WTC11 (cell line): ENCODE data around the gene ZCCHC2. TPM values are rescaled to one million over a fixed set of nuclear protein-coding genes. Genes with fewer than 3 reads are reported as not detected.

Source experiments
- ATAC-seq: fragments of 200-7000 bp; cut with Tn5 transposase; 2 replicates; pipeline ENCODE4 v1.10.0; 2021; ENCODE audit warnings: mild to moderate bottlenecking, moderate library complexity
- CTCF ChIA-PET: fragments of 300-600 bp; sonication (Branson Sonifier 250); formaldehyde crosslinking; loops from one replicate; lab custom pipeline; 2021; ENCODE audit warnings: antibody characterized with exemption; lab: Charles Lee
- POLR2A ChIA-PET: fragments of 350-600 bp; sonication (Branson Sonifier 250); formaldehyde crosslinking; loops from one replicate; lab custom pipeline; 2021; ENCODE audit warnings: antibody characterized with exemption; lab: Charles Lee
- DNase-seq: peaks from one replicate; pipeline ENCODE4 v3.0.0; 2021; ENCODE audit warnings: low spot score
- H3K27ac Mint-ChIP-seq: 2 replicates; pipeline ENCODE4 v1.8.0; 2021; ENCODE audit warnings: mixed read lengths
- H3K27me3 Mint-ChIP-seq: 2 replicates; pipeline ENCODE4 v1.8.0; 2021; ENCODE audit warnings: low read depth, mild to moderate bottlenecking, moderate library complexity, mixed read lengths
- H3K36me3 Mint-ChIP-seq: 2 replicates; pipeline ENCODE4 v1.8.0; 2021; ENCODE audit warnings: mixed read lengths
- H3K4me1 Mint-ChIP-seq: 2 replicates; pipeline ENCODE4 v1.8.0; 2022; ENCODE audit warnings: mixed read lengths
- H3K4me3 Mint-ChIP-seq: 2 replicates; pipeline ENCODE4 v1.8.0; 2021; ENCODE audit warnings: mild to moderate bottlenecking, moderate library complexity, mixed read lengths
- H3K9me3 Mint-ChIP-seq: 2 replicates; pipeline ENCODE4 v1.8.0; 2021; ENCODE audit warnings: mixed read lengths
- AR ChIP-seq: fragments of 250-450 bp; sonication (Bioruptor Pico); IDR thresholded peaks from 2 replicates; pipeline ENCODE4 v1.9.0; 2021; ENCODE audit warnings: mild to moderate bottlenecking
- ATF1 ChIP-seq: sonication (generic); formaldehyde crosslinking; IDR thresholded peaks from 2 replicates; pipeline ENCODE4 v1.8.1; 2023; ENCODE audit warnings: mild to moderate bottlenecking, moderate library complexity, missing genetic modification reagents
- ATF3 ChIP-seq: sonication (generic); formaldehyde crosslinking; conservative IDR thresholded peaks from 2 replicates; pipeline ENCODE4 v1.8.1; 2022; ENCODE audit warnings: mild to moderate bottlenecking, missing genetic modification reagents
- ELF4 ChIP-seq: sonication (generic); formaldehyde crosslinking; IDR thresholded peaks from 2 replicates; pipeline ENCODE4 v1.8.1; 2022; ENCODE audit warnings: low read depth, mild to moderate bottlenecking, moderate library complexity, missing genetic modification reagents
- ERG ChIP-seq: fragments of 250-450 bp; sonication (Bioruptor Pico); IDR thresholded peaks from 2 replicates; pipeline ENCODE4 v1.8.0; 2021; ENCODE audit warnings: mild to moderate bottlenecking
- FOXP4 ChIP-seq: sonication (generic); formaldehyde crosslinking; IDR thresholded peaks from 2 replicates; pipeline ENCODE4 v1.8.0; 2022; ENCODE audit warnings: mild to moderate bottlenecking, missing genetic modification reagents
- MLX ChIP-seq: sonication (generic); formaldehyde crosslinking; IDR thresholded peaks from 2 replicates; pipeline ENCODE4 v1.8.1; 2023; ENCODE audit warnings: mild to moderate bottlenecking, missing genetic modification reagents, moderate library complexity
- NFE2L1 ChIP-seq: sonication (generic); formaldehyde crosslinking; IDR thresholded peaks from 2 replicates; pipeline ENCODE4 v1.8.1; 2023; ENCODE audit warnings: missing genetic modification reagents
- NFYB ChIP-seq: sonication (generic); formaldehyde crosslinking; conservative IDR thresholded peaks from 2 replicates; pipeline ENCODE4 v1.8.0; 2022; ENCODE audit warnings: low read depth, missing genetic modification reagents
- SMAD4 ChIP-seq: sonication (generic); formaldehyde crosslinking; IDR thresholded peaks from 2 replicates; pipeline ENCODE4 v1.8.0; 2022; ENCODE audit warnings: mild to moderate bottlenecking, missing genetic modification reagents
- SP1 ChIP-seq: sonication (generic); formaldehyde crosslinking; conservative IDR thresholded peaks from 2 replicates; pipeline ENCODE4 v1.8.1; 2022; ENCODE audit warnings: missing genetic modification reagents
- STAT6 ChIP-seq: sonication (generic); formaldehyde crosslinking; conservative IDR thresholded peaks from 2 replicates; pipeline ENCODE4 v1.8.1; 2023; ENCODE audit warnings: mild to moderate bottlenecking, low read depth, missing genetic modification reagents, moderate library complexity
- TCF7 ChIP-seq: sonication (generic); formaldehyde crosslinking; IDR thresholded peaks from 2 replicates; pipeline ENCODE4 v1.8.0; 2022; ENCODE audit warnings: mild to moderate bottlenecking, low read depth, missing genetic modification reagents, moderate library complexity
- TP53 ChIP-seq: sonication (generic); formaldehyde crosslinking; IDR thresholded peaks from 2 replicates; pipeline ENCODE4 v1.8.1; 2023; ENCODE audit warnings: mild to moderate bottlenecking, missing genetic modification reagents
- ZNF219 ChIP-seq: sonication (generic); formaldehyde crosslinking; IDR thresholded peaks from 2 replicates; pipeline ENCODE4 v1.8.0; 2023; ENCODE audit warnings: missing genetic modification reagents, mild to moderate bottlenecking, borderline replicate concordance
- ZNF263 ChIP-seq: sonication (generic); formaldehyde crosslinking; IDR thresholded peaks from 2 replicates; pipeline ENCODE4 v1.8.1; 2022; ENCODE audit warnings: low read depth, mild to moderate bottlenecking, moderate library complexity, missing genetic modification reagents
- ZNF317 ChIP-seq: sonication (generic); formaldehyde crosslinking; IDR thresholded peaks from 2 replicates; pipeline ENCODE4 v1.8.1; 2023; ENCODE audit warnings: low read depth, mild to moderate bottlenecking, moderate library complexity, missing genetic modification reagents, borderline replicate concordance
- ZNF423 ChIP-seq: fragments of 250-450 bp; sonication (Bioruptor Pico); IDR thresholded peaks from 2 replicates; pipeline ENCODE4 v2.1.2; 2022; ENCODE audit warnings: mild to moderate bottlenecking, moderate library complexity
- ZNF671 ChIP-seq: fragments of 250-450 bp; sonication (Bioruptor Pico); IDR thresholded peaks from 2 replicates; pipeline ENCODE4 v1.8.0; 2021; ENCODE audit warnings: mild to moderate bottlenecking
- total RNA-seq: library from RNA; stranded (reverse); gene quantifications from 3 replicates; pipeline ENCODE4 v1.2.3, GENCODE V29; 2021

The ZCCHC2 gene
- total RNA-seq, 1 experiment from 2014 or later, result 18.8 TPM

GRCh38 chr18:62516242-62516641 lies 6.6 kb upstream of the ZCCHC2 start:
- DNase-seq (no peak), ATAC-seq (no peak)
- peaks cover 16% of the 10 kb centered on the region for H3K36me3 Mint-ChIP-seq
- no peak for TF ChIP-seq NFYB (CRISPR knock-in tag)
- TF ChIP-seq TCF7 (CRISPR knock-in tag), result no peak
- no peak for TF ChIP-seq ZNF263 (CRISPR knock-in tag)
- no peak for TF ChIP-seq ELF4 (CRISPR knock-in tag)
- no peak for TF ChIP-seq ERG (CRISPR knock-in tag)
- no peak for TF ChIP-seq AR
- TF ChIP-seq ZNF219 (CRISPR knock-in tag), result no peak
- TF ChIP-seq ATF3 (CRISPR knock-in tag), result no peak
- no peak for TF ChIP-seq ZNF317 (CRISPR knock-in tag)
- no peak for TF ChIP-seq ZNF423 (CRISPR knock-in tag)
- no peak for TF ChIP-seq STAT6 (CRISPR knock-in tag)
- TF ChIP-seq FOXP4 (CRISPR knock-in tag), result no peak
- no peak for TF ChIP-seq MLX
- no peak for TF ChIP-seq SMAD4 (CRISPR knock-in tag)
- TF ChIP-seq TP53 (CRISPR knock-in tag), result no peak
- no peak for TF ChIP-seq SP1 (CRISPR knock-in tag)
- TF ChIP-seq ZNF671 (CRISPR knock-in tag), result no peak
- no peak for TF ChIP-seq NFE2L1
- TF ChIP-seq ATF1 (CRISPR knock-in tag), result no peak
- H3K4me3 Mint-ChIP-seq, result no peak overlapping the region
- H3K27ac Mint-ChIP-seq, result no peak overlapping the region
- ChIA-PET CTCF (no interaction called here), POLR2A (no interaction called here)
- 0 out of 2 replicates have a peak, but pooled peaks cover 3% of the 10 kb centered on the region for H3K4me1 Mint-ChIP-seq
- H3K27me3 Mint-ChIP-seq, result peaks cover 8% of the 10 kb centered on the region
- H3K9me3 Mint-ChIP-seq, result peaks cover 33% of the 10 kb centered on the region
